Activated gamma-delta T cell treated with anti-CD3 and anti-CD28 coated beads, Interleukin-2, amount 50 U/mL, for 16 hours (primary cell): Measurements from ENCODE around the gene GATC.

Source experiments
- DNase-seq: peaks from one replicate; pipeline ENCODE4 v3.0.0-alpha.2; 2020; ENCODE audit warnings: low read depth

Gene GATC

DNA sequence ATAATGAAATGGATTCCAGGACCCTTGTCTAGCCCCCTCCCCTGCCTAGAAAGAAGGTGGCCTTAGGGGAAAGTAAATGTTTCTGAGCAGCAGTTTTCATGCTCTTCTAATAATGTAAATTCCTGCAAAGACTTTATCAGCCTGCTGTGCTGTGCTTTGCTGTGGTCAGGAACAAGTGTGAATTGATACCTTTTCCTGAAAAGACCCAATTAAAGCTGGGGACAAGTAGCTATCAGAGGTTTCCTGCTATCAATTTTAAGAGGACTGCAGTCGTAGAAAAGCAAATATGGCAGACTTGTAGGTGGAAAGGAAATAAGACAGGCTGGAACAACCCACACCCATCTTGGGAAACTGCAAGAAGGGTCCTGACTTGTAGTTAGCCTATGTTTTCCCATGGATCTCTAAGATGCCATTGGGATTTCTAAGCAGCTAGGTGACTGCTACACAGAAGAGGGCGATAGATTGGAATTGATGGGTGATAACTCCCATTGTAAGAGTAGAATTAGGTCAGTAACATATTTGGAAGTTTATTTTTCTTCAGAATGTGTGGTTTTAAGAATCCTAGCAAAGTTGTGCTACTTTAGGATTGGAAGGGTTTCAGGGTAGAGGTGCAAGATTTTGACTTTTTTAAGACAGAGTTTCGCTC is 52.7 kb downstream of the GATC start:
- DNase-seq: no peak

DNA sequence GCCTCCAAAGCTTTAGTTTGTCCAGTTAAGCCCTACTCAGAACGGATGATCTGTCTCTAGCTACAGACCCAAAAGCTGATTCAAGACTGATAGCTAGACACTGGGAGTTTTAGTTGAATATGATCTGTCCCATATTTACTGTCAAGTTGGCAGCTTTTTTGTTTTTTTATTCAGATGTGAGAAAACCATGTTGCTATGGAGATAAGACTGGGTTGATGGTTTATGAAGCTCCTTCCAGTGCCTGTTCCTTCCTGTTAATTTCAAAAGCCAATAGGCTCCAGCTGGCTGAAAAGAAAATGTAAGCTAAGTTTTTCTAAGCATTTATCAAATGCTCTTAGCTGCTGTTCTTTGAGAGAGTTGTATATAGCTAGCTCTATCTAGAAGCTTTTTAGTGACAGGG is 54.3 kb downstream of the GATC start:
- no peak for DNase-seq

DNA sequence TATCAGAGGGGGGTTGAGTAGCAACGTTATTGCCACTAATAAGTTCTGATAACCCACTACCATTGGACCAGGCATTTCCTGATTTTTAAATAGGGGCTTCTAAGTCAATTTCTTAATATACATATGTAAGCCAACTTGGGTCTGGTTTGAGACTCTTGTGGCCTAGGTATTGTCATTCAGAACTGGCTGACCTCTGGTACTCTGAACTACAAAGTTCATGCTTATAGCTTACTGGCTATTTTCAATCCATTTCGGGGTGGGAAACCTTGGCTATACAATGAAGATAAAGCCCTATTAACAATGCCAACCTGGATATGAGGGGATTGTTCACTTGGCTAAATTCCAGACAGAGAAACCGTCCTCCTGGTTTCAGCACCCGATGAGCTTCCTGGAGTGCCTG is 58.3 kb downstream of the GATC start:
- DNase-seq: no peak

- DNase-seq: no peak
These were observed 62.3 kb downstream of the GATC start for GRCh38 chr12:120508537-120508936.
